Activated CD4-positive, alpha-beta T cell treated with anti-CD3 and anti-CD28 coated beads for 36 hours (primary cell): ENCODE results near the gene C6orf132. TPM values are rescaled to one million over a fixed set of nuclear protein-coding genes. Genes with fewer than 3 reads are reported as not detected.
A peak's percentile ranks its signal among the peaks of the same experiment; 100 is the strongest.

ENCODE experiments used
- ATAC-seq: fragments of 200-7000 bp; cut with Tn5 transposase; one replicate; pipeline ENCODE4 v1.10.0; 2021; ENCODE audit warnings: mild to moderate bottlenecking, moderate library complexity
- CTCF ChIA-PET: fragments of 350-600 bp; sonication (Branson Sonifier 250); formaldehyde crosslinking; loops from one replicate; lab custom pipeline; 2021; ENCODE audit warnings: antibody characterized with exemption; lab: Charles Lee
- POLR2A ChIA-PET: fragments of 350-600 bp; sonication (Branson Sonifier 250); formaldehyde crosslinking; loops from one replicate; lab custom pipeline; 2021; ENCODE audit warnings: antibody characterized with exemption, inconsistent platforms; lab: Charles Lee
- DNase-seq: peaks from one replicate; pipeline ENCODE4 v3.0.0-alpha.2; 2020
- H3K27ac Mint-ChIP-seq: one replicate; pipeline ENCODE4 v1.8.0; 2021; ENCODE audit warnings: mixed read lengths
- H3K27me3 Mint-ChIP-seq: one replicate; pipeline ENCODE4 v1.8.0; 2021; ENCODE audit warnings: mixed read lengths
- H3K36me3 Mint-ChIP-seq: one replicate; pipeline ENCODE4 v1.8.0; 2021; ENCODE audit warnings: low read depth, mixed read lengths
- H3K4me1 Mint-ChIP-seq: one replicate; pipeline ENCODE4 v1.8.0; 2021; ENCODE audit warnings: mixed read lengths
- H3K4me3 Mint-ChIP-seq: one replicate; pipeline ENCODE4 v1.8.0; 2021; ENCODE audit warnings: mild to moderate bottlenecking, moderate library complexity, mixed read lengths
- H3K9me3 Mint-ChIP-seq: one replicate; pipeline ENCODE4 v1.8.0; 2021; ENCODE audit warnings: low read depth, mixed read lengths
- intact Hi-C, 2 experiments: fragments of 100-400 bp; cut with DNase I in 1 of 2; cut with micrococcal nuclease in 1 of 2; formaldehyde crosslinking; loops; one replicate each; pipeline versions ENCODE4 v1.14.2 to v1.15.1; 2022 to 2024; cut with DNase I, micrococcal nuclease
- total RNA-seq, 2 experiments: library from RNA; stranded (reverse); gene quantifications; one replicate each; pipeline ENCODE4 v1.2.3, GENCODE V29; 2021

The C6orf132 gene
- total RNA-seq, 2 experiments from 2014 or later = 0.14 TPM

DNA sequence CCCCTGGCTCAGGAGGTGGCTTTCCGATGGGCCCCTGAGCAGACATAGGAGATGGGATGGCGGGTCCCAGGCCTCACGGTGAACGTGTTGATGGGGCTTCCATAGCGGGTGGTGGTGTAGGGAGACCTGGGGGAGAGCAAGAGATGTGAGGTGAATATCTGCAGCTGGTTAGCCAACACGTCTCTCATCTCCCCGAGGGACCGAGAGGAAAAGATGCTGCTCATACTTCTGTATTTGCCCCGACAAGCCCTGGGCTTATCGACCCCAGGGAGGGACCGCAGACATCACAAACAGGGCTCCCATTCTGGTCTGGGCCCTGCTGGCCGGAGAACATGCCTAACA lies 38.7 kb downstream of the C6orf132 start:
- ChIA-PET CTCF (interaction anchor here (0.7 to 2.5 kb wide), 44 partner anchors 8 to 501 kb away, joined by 3 to 16 read pairs (median 4); partner anchors contain the start of genes BYSL, C6orf132 and MRPS10), POLR2A (no interaction called here)
- DNase-seq (no peak), ATAC-seq (no peak)
- Mint-ChIP-seq H3K27ac (peak overlapping the region; percentile 64), H3K27me3 (peaks cover 2% of the 10 kb centered on the region), H3K36me3 (no peaks in the 10 kb centered on the region), H3K4me1 (peaks cover 30% of the 10 kb centered on the region), H3K9me3 (no peaks in the 10 kb centered on the region), H3K4me3 (peak overlapping the region; percentile 61)
- intact Hi-C loops = loop anchor here in 1 of 2 experiments (1.0 to 5.0 kb wide), 6 partner anchors 28 to 323 kb away; partner anchors contain the start of genes PRICKLE4 and TOMM6

DNA sequence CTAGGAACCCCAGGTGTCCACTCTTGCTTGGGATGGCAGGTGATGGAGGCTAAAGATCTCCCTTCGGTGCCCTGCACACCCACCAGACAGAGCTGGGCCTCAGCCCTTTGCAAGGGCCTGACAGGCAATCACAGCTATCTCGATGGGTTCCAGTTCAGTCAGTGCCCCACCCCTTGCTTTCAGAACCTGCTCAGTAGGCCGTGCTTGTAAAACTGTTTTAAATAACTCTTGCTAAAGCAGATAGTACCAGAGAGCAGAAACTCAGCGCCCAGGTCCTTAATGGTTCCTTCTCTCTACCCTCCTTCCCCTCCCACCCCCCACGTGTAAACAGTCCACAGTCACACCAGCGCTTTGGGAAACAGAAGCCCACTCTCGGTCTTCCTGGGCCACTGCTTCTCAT lies 39.2 kb downstream of the C6orf132 start:
- DNase-seq (no peak), ATAC-seq (no peak)
- peak overlapping the region; percentile 61 for H3K4me3 Mint-ChIP-seq
- peaks cover 33% of the 10 kb centered on the region for H3K4me1 Mint-ChIP-seq
- intact Hi-C loops = loop anchor here in 1 of 2 experiments (5.0 kb wide), 1 partner anchor 211 kb away; no protein-coding TSS in a partner anchor
- H3K9me3 Mint-ChIP-seq = no peaks in the 10 kb centered on the region
- peaks cover 2% of the 10 kb centered on the region for H3K27me3 Mint-ChIP-seq
- POLR2A ChIA-PET = no interaction called here
- H3K27ac Mint-ChIP-seq = no peak overlapping the region
- H3K36me3 Mint-ChIP-seq = no peaks in the 10 kb centered on the region
- CTCF ChIA-PET = interaction anchor here (0.6 to 2.5 kb wide), 20 partner anchors 7 to 429 kb away, joined by 3 to 16 read pairs (median 6); no protein-coding TSS in a partner anchor

DNA sequence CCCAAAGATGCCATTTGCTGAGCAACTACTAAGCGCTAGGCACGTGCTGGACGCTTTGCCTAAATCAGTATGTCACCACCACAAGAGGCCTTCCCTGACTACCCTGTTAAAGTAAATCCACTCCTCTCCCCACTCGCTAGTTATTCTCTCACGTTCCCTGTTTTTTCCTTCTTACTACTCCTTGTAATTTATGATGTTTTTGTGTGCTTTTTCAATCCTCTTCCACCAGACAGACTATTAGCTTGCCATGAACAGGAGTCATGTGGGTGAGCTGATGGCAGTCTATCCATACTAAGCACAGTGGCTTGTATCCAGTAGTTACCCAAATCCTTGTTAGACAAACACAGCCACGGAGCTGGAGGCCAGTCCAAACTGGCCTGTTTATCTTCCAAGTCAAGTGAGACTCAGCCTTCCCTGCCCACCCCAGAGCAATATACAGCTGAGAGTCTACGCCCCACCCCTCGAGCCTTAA lies 41.2 kb downstream of the C6orf132 start:
- H3K4me3 Mint-ChIP-seq = no peak overlapping the region
- peaks cover 2% of the 10 kb centered on the region for H3K27me3 Mint-ChIP-seq
- ChIA-PET CTCF (interaction anchor here (0.6 to 1.3 kb wide), 5 partner anchors 24 to 366 kb away, joined by 3 to 6 read pairs (median 3); no protein-coding TSS in a partner anchor), POLR2A (interaction anchor here (0.6 to 0.8 kb wide), 2 partner anchors 14 to 356 kb away, joined by 3 to 4 read pairs; no protein-coding TSS in a partner anchor)
- H3K9me3 Mint-ChIP-seq = no peaks in the 10 kb centered on the region
- intact Hi-C loops = loop anchor here in 1 of 2 experiments (5.0 kb wide), 1 partner anchor 209 kb away; no protein-coding TSS in a partner anchor
- peak overlapping the region; percentile 82 for H3K27ac Mint-ChIP-seq
- no peak for ATAC-seq
- H3K4me1 Mint-ChIP-seq = peaks cover 38% of the 10 kb centered on the region
- no peaks in the 10 kb centered on the region for H3K36me3 Mint-ChIP-seq
- no peak for DNase-seq

DNA sequence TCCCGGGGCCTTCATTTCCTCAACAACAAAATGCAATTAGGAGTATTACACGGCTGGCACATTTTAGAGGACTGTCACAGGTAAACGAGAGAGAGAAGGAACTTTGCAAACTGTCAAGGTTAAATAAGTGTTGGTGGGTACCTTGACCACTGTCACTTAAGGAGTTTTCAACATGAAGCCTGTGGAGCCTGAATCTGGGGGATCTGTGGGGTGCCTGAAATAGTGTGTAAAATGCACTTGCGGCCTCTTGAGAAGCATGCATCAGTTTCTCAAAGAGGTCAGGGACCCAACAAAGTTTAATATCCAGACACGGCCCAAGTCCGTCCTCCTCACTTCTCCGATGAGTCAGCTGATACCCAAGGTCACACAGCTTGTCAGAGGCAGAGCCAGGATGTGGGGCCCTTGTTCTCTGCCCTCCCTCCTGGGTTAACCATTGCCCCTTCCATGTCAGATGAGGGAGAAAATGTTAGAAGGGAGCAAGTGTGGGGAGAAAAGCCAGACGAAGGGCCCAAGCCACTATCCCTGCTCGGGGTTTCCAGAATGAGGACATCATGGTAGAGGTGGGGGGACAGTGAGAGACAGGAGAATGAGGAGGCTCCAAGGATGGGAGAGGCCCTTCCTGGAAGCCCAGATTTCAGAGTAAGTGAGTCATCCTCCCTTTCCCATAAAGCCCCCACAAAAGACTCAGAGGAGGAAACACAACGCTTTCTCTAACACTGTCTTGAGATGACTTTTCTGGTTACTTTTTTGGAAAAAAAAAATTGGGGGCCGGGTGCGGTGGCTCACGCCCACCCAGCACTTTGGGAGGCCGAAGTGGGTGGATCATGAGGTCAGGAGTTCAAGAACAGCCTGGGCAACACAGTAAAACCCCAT lies 42.2 kb downstream of the C6orf132 start:
- peaks cover 38% of the 10 kb centered on the region for H3K4me1 Mint-ChIP-seq
- ChIA-PET POLR2A (interaction anchor here (0.6 to 0.8 kb wide), 2 partner anchors 13 to 355 kb away, joined by 3 to 4 read pairs; no protein-coding TSS in a partner anchor), CTCF (interaction anchor here (0.8 to 1.5 kb wide), 5 partner anchors 11 to 316 kb away, joined by 3 to 6 read pairs (median 3); partner anchors contain the start of gene TOMM6)
- peak overlapping the region; percentile 84 for H3K27ac Mint-ChIP-seq
- DNase-seq (peak; percentile 48), ATAC-seq (peak; percentile 52)
- no peaks in the 10 kb centered on the region for H3K36me3 Mint-ChIP-seq
- H3K9me3 Mint-ChIP-seq = no peaks in the 10 kb centered on the region
- H3K4me3 Mint-ChIP-seq = peak overlapping the region; percentile 12
- H3K27me3 Mint-ChIP-seq = peaks cover 2% of the 10 kb centered on the region
- intact Hi-C loops = loop anchor here in 1 of 2 experiments (5.0 kb wide), 1 partner anchor 208 kb away; no protein-coding TSS in a partner anchor

DNA sequence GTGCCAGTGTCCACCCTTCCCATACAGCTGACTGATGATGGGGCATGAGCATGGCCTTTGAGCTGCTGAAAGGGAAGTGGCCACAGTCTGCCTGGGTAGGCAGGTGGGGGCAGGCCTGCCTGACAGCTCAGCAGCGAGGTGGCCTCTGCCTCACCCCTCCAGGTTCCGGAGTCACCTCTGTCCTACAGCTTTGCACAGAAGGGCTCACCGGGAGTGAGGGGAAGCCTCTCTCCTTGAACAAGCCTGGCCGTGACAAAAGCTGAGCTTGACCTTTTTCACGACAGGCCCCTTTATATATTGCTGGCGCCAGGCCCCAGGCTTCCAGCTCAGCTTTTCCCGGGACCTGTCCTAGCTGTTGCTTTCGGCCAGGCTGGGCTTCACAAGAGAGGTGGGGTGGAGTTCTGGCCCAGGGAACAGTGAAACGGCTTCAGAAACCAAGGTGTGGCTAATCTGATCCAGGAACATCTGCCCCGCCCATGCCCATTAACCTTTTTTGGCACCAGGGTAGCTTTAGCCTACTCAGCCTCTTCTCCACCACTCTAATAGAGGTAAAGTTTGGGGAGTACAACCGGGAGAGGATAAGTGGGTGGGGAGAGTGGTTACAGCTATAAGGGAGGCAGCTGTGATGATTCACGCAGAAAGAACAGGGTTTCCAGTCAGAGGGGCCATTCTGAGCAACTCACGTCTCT lies 42.9 kb downstream of the C6orf132 start:
- peak; percentile 57 for DNase-seq
- no peaks in the 10 kb centered on the region for H3K36me3 Mint-ChIP-seq
- peaks cover 2% of the 10 kb centered on the region for H3K27me3 Mint-ChIP-seq
- H3K4me1 Mint-ChIP-seq = peaks cover 38% of the 10 kb centered on the region
- POLR2A ChIA-PET = no interaction called here
- ATAC-seq = peak; percentile 75
- peak overlapping the region; percentile 84 for H3K27ac Mint-ChIP-seq
- H3K9me3 Mint-ChIP-seq = no peaks in the 10 kb centered on the region
- intact Hi-C loops = loop anchor here in 1 of 2 experiments (5.0 kb wide), 1 partner anchor 207 kb away; no protein-coding TSS in a partner anchor
- CTCF ChIA-PET = interaction anchor here (0.8 to 1.5 kb wide), 4 partner anchors 12 to 315 kb away, joined by 3 to 4 read pairs (median 3); partner anchors contain the start of gene TOMM6
- H3K4me3 Mint-ChIP-seq = peak overlapping the region; percentile 12

DNA sequence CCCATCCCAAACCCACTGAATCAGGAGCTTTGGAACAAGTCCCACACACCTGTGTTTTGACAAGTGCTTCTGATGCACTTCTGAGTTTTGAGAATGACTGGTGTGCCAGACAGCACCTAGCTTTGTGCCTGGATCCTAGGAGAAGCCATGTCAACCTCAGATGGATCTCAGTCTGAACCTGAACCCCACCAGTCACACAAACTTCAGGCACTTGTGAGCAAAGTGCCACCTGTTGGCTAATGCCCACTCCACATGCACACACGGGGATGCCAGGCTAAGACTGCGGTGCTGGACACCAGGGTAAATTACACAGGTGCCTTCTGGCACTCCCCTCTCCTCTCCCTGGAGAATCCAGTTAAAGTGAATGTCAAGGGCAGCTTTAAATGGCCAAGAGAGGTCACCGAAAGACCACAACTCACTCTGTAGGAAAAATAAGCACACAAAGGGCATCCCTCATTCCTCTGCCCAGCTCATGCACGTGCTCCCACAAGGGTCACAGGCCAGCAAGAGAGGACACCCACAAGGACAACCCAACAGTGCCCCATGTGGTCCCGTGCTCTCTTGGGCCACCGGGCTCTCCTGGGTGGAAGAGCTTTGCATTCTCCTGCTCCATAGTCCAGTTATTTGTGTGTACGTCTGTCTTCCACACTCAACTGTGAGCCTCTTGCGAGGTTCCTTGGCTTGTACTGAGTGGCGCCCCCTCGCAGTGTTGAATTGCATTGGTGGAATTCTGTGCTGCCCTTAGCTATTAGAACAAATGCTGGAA lies 46.5 kb downstream of the C6orf132 start:
- Mint-ChIP-seq H3K4me1 (peaks cover 24% of the 10 kb centered on the region), H3K9me3 (no peaks in the 10 kb centered on the region), H3K4me3 (no peak overlapping the region), H3K36me3 (no peaks in the 10 kb centered on the region), H3K27ac (no peak overlapping the region), H3K27me3 (no peaks in the 10 kb centered on the region)
- ATAC-seq (no peak), DNase-seq (no peak)
- CTCF ChIA-PET = interaction anchor here (2.1 kb wide), 1 partner anchor 8 kb away, joined by 16 read pairs; no protein-coding TSS in a partner anchor
- intact Hi-C loops = no loop called here
- POLR2A ChIA-PET = interaction anchor here (0.5 to 0.6 kb wide), 2 partner anchors 10 to 313 kb away, joined by 3 read pairs; no protein-coding TSS in a partner anchor

DNA sequence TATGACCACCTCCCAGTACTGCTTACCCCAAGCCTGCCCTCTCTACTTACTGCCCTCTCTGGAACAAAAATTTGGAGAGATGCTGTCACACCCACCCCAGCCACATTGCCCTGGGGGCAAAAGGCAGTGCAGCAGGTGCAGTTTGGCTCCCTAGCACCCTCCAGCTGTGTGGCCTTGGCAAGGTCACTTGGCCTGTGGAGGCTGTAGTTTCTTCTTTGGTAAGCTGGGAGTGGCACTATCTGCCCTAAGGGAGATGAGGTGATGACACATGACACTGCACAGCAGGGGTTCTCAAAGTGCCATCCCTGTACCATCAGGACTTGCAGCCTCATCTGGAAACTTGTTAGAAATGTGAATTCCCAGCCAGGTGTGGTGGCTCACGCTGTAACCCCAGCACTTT lies 47.3 kb downstream of the C6orf132 start:
- no peak for DNase-seq
- H3K4me1 Mint-ChIP-seq = peaks cover 16% of the 10 kb centered on the region
- no peaks in the 10 kb centered on the region for H3K36me3 Mint-ChIP-seq
- intact Hi-C loops = no loop called here
- no peak for ATAC-seq
- ChIA-PET POLR2A (no interaction called here), CTCF (interaction anchor here (0.6 to 2.1 kb wide), 2 partner anchors 9 to 69 kb away, joined by 3 to 16 read pairs; no protein-coding TSS in a partner anchor)
- no peaks in the 10 kb centered on the region for H3K9me3 Mint-ChIP-seq
- H3K27ac Mint-ChIP-seq = no peak overlapping the region
- no peak overlapping the region for H3K4me3 Mint-ChIP-seq
- no peaks in the 10 kb centered on the region for H3K27me3 Mint-ChIP-seq

DNA sequence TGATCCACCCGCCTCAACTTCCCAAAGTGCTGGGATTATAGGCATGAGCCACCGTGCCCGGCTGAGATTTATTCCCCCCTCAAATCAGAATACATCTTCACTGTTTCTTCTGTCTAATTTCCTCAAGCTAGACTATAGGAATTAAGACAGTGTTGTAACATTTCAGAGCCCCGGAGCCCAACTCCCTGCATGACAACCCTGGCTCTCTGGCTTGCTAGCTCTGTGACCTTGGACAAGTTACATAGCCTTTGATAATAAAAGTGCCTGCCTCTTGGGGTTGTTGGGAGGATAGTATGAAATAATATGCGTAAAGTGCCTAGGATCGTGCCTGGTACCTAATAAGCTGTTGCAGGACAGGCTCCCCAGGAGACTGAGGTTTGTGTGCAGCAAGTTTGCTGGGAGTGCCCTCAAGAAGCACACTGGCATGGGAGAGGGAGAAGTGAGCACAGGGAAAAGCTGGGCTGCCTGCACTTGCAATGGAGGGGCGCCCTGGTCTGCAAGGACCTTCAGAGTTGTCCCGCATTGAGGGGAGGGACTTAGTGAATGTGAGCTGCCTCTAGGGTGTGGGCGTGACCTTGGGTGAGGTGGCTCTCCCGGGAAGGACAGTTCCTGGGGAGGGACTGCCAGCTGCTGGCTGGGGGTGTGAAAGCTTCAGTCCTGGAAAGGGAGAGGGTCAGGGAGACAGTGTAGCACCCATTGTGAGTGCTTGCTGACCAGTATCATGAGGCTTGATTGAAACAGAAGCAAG lies 48.7 kb downstream of the C6orf132 start:
- Mint-ChIP-seq H3K9me3 (no peaks in the 10 kb centered on the region), H3K27me3 (no peaks in the 10 kb centered on the region), H3K36me3 (no peaks in the 10 kb centered on the region), H3K27ac (no peak overlapping the region), H3K4me3 (no peak overlapping the region), H3K4me1 (peaks cover 8% of the 10 kb centered on the region)
- no peak for ATAC-seq
- CTCF ChIA-PET = interaction anchor here (0.7 to 1.5 kb wide), 4 partner anchors 9 to 453 kb away, joined by 3 to 13 read pairs (median 4); no protein-coding TSS in a partner anchor
- intact Hi-C loops = no loop called here
- POLR2A ChIA-PET = no interaction called here
- DNase-seq = no peak

DNA sequence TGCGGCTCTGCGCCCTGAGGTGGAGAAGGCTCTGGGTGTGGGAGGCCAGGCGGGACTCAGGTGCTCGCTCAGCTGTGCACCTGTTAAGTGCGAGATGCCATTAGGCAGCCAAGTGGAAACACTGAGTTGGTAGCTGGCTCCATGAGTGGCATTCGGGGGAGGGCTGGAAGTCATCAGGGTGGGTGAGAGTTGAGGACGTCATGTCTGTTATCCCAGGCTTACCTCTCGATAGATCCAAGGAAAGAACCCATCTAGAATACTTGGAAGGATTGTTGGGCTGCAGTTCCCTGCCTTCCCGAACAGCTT lies 50.7 kb downstream of the C6orf132 start:
- intact Hi-C loops = no loop called here
- no peaks in the 10 kb centered on the region for H3K9me3 Mint-ChIP-seq
- ChIA-PET POLR2A (interaction anchor here (0.7 kb wide), 1 partner anchor 13 kb away, joined by 3 read pairs; no protein-coding TSS in a partner anchor), CTCF (interaction anchor here (2.5 kb wide), 1 partner anchor 13 kb away, joined by 14 read pairs; no protein-coding TSS in a partner anchor)
- no peaks in the 10 kb centered on the region for H3K4me1 Mint-ChIP-seq
- no peak for DNase-seq
- H3K4me3 Mint-ChIP-seq = no peak overlapping the region
- H3K36me3 Mint-ChIP-seq = no peaks in the 10 kb centered on the region
- no peak for ATAC-seq
- no peaks in the 10 kb centered on the region for H3K27me3 Mint-ChIP-seq
- H3K27ac Mint-ChIP-seq = no peak overlapping the region
